Measurements from ENCODE around the gene LRP2. TPM values are rescaled to one million over a fixed set of nuclear protein-coding genes. Genes with fewer than 3 reads are reported as not detected.

The LRP2 gene
- total RNA-seq, 3 donors from 2014 or later, result 0.03 TPM; not detected in 2

GRCh38 chr2:169221745-169222369 is 140.5 kb downstream of the LRP2 start:
- H3K27me3 Mint-ChIP-seq (ENCODE audit: low read depth), result no peaks in the 10 kb centered on the region
- H3K4me3 Mint-ChIP-seq, result no peak overlapping the region
- H3K36me3 Mint-ChIP-seq (ENCODE audit: insufficient read depth), result no peaks in the 10 kb centered on the region
- no peaks in the 10 kb centered on the region for H3K9me3 Mint-ChIP-seq
- DNase-seq (no peak), ATAC-seq (no peak)
- H3K4me1 Mint-ChIP-seq (ENCODE audit: low read depth), result no peaks in the 10 kb centered on the region

GRCh38 chr2:169210917-169211316 is 151.4 kb downstream of the LRP2 start:
- H3K9me3 Mint-ChIP-seq, result no peaks in the 10 kb centered on the region
- no peaks in the 10 kb centered on the region for H3K4me1 Mint-ChIP-seq (ENCODE audit: low read depth)
- no peaks in the 10 kb centered on the region for H3K27me3 Mint-ChIP-seq (ENCODE audit: low read depth)
- no peak for DNase-seq
- H3K36me3 Mint-ChIP-seq (ENCODE audit: insufficient read depth), result no peaks in the 10 kb centered on the region
- ATAC-seq, result no peak
- H3K4me3 Mint-ChIP-seq, result no peak overlapping the region

- Mint-ChIP-seq H3K27me3 (ENCODE audit: low read depth) (no peaks in the 10 kb centered on the region), H3K4me3 (no peak overlapping the region), H3K4me1 (ENCODE audit: low read depth) (no peaks in the 10 kb centered on the region), H3K36me3 (ENCODE audit: insufficient read depth) (no peaks in the 10 kb centered on the region), H3K9me3 (no peaks in the 10 kb centered on the region)
- DNase-seq (no peak), ATAC-seq (no peak)
Measured at GRCh38 chr2:169208026-169208425, 154.3 kb downstream of the LRP2 start.

- peaks cover 2% of the 10 kb centered on the region for H3K27me3 Mint-ChIP-seq (ENCODE audit: low read depth)
- H3K4me3 Mint-ChIP-seq, result no peak overlapping the region
- no peaks in the 10 kb centered on the region for H3K9me3 Mint-ChIP-seq
Measured at GRCh38 chr2:169205176-169205575, 157.2 kb downstream of the LRP2 start.

GRCh38 chr2:169203952-169204351 is 158.4 kb downstream of the LRP2 start:
- Mint-ChIP-seq H3K4me1 (ENCODE audit: low read depth) (no peaks in the 10 kb centered on the region), H3K9me3 (no peaks in the 10 kb centered on the region), H3K4me3 (no peak overlapping the region), H3K27me3 (ENCODE audit: low read depth) (peaks cover 2% of the 10 kb centered on the region), H3K36me3 (ENCODE audit: insufficient read depth) (no peaks in the 10 kb centered on the region)
- DNase-seq, result no peak
- no peak for ATAC-seq

More at GRCh38 chr2:169205176-169205575, 157.2 kb downstream of the LRP2 start:
- H3K36me3 Mint-ChIP-seq (ENCODE audit: insufficient read depth), result no peaks in the 10 kb centered on the region
- no peak for ATAC-seq
- no peak for DNase-seq
- no peaks in the 10 kb centered on the region for H3K4me1 Mint-ChIP-seq (ENCODE audit: low read depth)

GRCh38 chr2:169200756-169201155 is 161.6 kb downstream of the LRP2 start:
- no peaks in the 10 kb centered on the region for H3K36me3 Mint-ChIP-seq (ENCODE audit: insufficient read depth)
- H3K27me3 Mint-ChIP-seq (ENCODE audit: low read depth), result peaks cover 4% of the 10 kb centered on the region

GRCh38 chr2:169193618-169194017 is 168.7 kb downstream of the LRP2 start:
- Mint-ChIP-seq H3K27me3 (ENCODE audit: low read depth) (peaks cover 3% of the 10 kb centered on the region), H3K4me1 (ENCODE audit: low read depth) (no peaks in the 10 kb centered on the region), H3K9me3 (no peaks in the 10 kb centered on the region), H3K4me3 (no peak overlapping the region), H3K36me3 (ENCODE audit: insufficient read depth) (no peaks in the 10 kb centered on the region)
- ATAC-seq, result no peak
- no peak for DNase-seq

More at GRCh38 chr2:169200756-169201155, 161.6 kb downstream of the LRP2 start:
- no peak overlapping the region for H3K4me3 Mint-ChIP-seq
- ATAC-seq (no peak), DNase-seq (no peak)
- H3K4me1 Mint-ChIP-seq (ENCODE audit: low read depth), result no peaks in the 10 kb centered on the region
- H3K9me3 Mint-ChIP-seq, result no peaks in the 10 kb centered on the region

GRCh38 chr2:169190197-169190775 is 172.0 kb downstream of the LRP2 start:
- Mint-ChIP-seq H3K9me3 (no peaks in the 10 kb centered on the region), H3K4me3 (no peak overlapping the region), H3K4me1 (ENCODE audit: low read depth) (no peaks in the 10 kb centered on the region), H3K36me3 (ENCODE audit: insufficient read depth) (no peaks in the 10 kb centered on the region), H3K27me3 (ENCODE audit: low read depth) (peaks cover 2% of the 10 kb centered on the region)
- ATAC-seq (no peak), DNase-seq (no peak)

- no peaks in the 10 kb centered on the region for H3K4me1 Mint-ChIP-seq (ENCODE audit: low read depth)
- peaks cover 2% of the 10 kb centered on the region for H3K27me3 Mint-ChIP-seq (ENCODE audit: low read depth)
- H3K4me3 Mint-ChIP-seq, result no peak overlapping the region
- no peaks in the 10 kb centered on the region for H3K9me3 Mint-ChIP-seq
- DNase-seq (no peak), ATAC-seq (no peak)
- H3K36me3 Mint-ChIP-seq (ENCODE audit: insufficient read depth), result no peaks in the 10 kb centered on the region
Measured at GRCh38 chr2:169189132-169189531, 173.2 kb downstream of the LRP2 start.

- Mint-ChIP-seq H3K9me3 (no peaks in the 10 kb centered on the region), H3K36me3 (ENCODE audit: insufficient read depth) (no peaks in the 10 kb centered on the region), H3K4me3 (no peak overlapping the region), H3K4me1 (ENCODE audit: low read depth) (no peaks in the 10 kb centered on the region), H3K27me3 (ENCODE audit: low read depth) (no peaks in the 10 kb centered on the region)
- DNase-seq, result no peak
- ATAC-seq, result no peak
Measured at GRCh38 chr2:169185711-169186110, 176.6 kb downstream of the LRP2 start.

GRCh38 chr2:169184074-169184473 is 178.3 kb downstream of the LRP2 start:
- no peak for DNase-seq
- Mint-ChIP-seq H3K4me1 (ENCODE audit: low read depth) (no peaks in the 10 kb centered on the region), H3K9me3 (no peaks in the 10 kb centered on the region), H3K36me3 (ENCODE audit: insufficient read depth) (no peaks in the 10 kb centered on the region), H3K4me3 (no peak overlapping the region), H3K27me3 (ENCODE audit: low read depth) (no peaks in the 10 kb centered on the region)
- no peak for ATAC-seq

GRCh38 chr2:169182573-169182972 is 179.8 kb downstream of the LRP2 start:
- Mint-ChIP-seq H3K4me1 (ENCODE audit: low read depth) (no peaks in the 10 kb centered on the region), H3K9me3 (no peaks in the 10 kb centered on the region), H3K27me3 (ENCODE audit: low read depth) (no peaks in the 10 kb centered on the region), H3K36me3 (ENCODE audit: insufficient read depth) (no peaks in the 10 kb centered on the region), H3K4me3 (no peak overlapping the region)
- no peak for ATAC-seq
- no peak for DNase-seq

- Mint-ChIP-seq H3K36me3 (ENCODE audit: insufficient read depth) (no peaks in the 10 kb centered on the region), H3K9me3 (no peaks in the 10 kb centered on the region), H3K27me3 (ENCODE audit: low read depth) (peaks cover 11% of the 10 kb centered on the region), H3K4me1 (ENCODE audit: low read depth) (no peaks in the 10 kb centered on the region), H3K4me3 (no peak overlapping the region)
- DNase-seq (no peak), ATAC-seq (no peak)
Measured at GRCh38 chr2:169178804-169179390, 183.4 kb downstream of the LRP2 start.

- Mint-ChIP-seq H3K4me3 (no peak overlapping the region), H3K36me3 (ENCODE audit: insufficient read depth) (no peaks in the 10 kb centered on the region), H3K9me3 (no peaks in the 10 kb centered on the region), H3K4me1 (ENCODE audit: low read depth) (no peaks in the 10 kb centered on the region), H3K27me3 (ENCODE audit: low read depth) (peaks cover 15% of the 10 kb centered on the region)
- ATAC-seq (no peak), DNase-seq (no peak)
Measured at GRCh38 chr2:169178364-169178763, 184.0 kb downstream of the LRP2 start.

- Mint-ChIP-seq H3K4me3 (no peak overlapping the region), H3K4me1 (ENCODE audit: low read depth) (no peaks in the 10 kb centered on the region), H3K9me3 (no peaks in the 10 kb centered on the region), H3K36me3 (ENCODE audit: insufficient read depth) (no peaks in the 10 kb centered on the region), H3K27me3 (ENCODE audit: low read depth) (peaks cover 20% of the 10 kb centered on the region)
- DNase-seq, result no peak
- no peak for ATAC-seq
Measured at GRCh38 chr2:169175112-169175511, 187.2 kb downstream of the LRP2 start.
